Ectodermal cell (in vitro differentiated cells): ENCODE measurements around the gene OVCH1.
"Not testable (repeated sequence)": the region's sequence is repeated elsewhere in the genome, so short reads cannot be mapped to it uniquely, and the experiment has no call there.

Experiments used
- H3K27ac ChIP-seq: 2 replicates; pipeline ENCODE4 v1.7.0; 2013; ENCODE audit warnings: mild to moderate bottlenecking, low read depth, low read length; ENCODE audit not compliant: insufficient read depth, poor library complexity, severe bottlenecking
- H3K27me3 ChIP-seq: 2 replicates; pipeline ENCODE4 v1.7.0; 2013; ENCODE audit warnings: mild to moderate bottlenecking, low read length; ENCODE audit not compliant: insufficient read depth, control insufficient read depth, poor library complexity, severe bottlenecking
- H3K36me3 ChIP-seq: one replicate; pipeline ENCODE4 v1.7.0; 2013; ENCODE audit warnings: low read length; ENCODE audit not compliant: control insufficient read depth, insufficient read depth
- H3K4me1 ChIP-seq: one replicate; pipeline ENCODE4 v1.7.0; 2013; ENCODE audit warnings: low read length; ENCODE audit not compliant: control insufficient read depth, insufficient read depth
- H3K4me3 ChIP-seq: 2 replicates; pipeline ENCODE4 v1.7.0; 2013; ENCODE audit warnings: low read depth, low read length, control low read depth; ENCODE audit not compliant: insufficient read depth
- H3K9me3 ChIP-seq: 2 replicates; pipeline ENCODE4 v1.7.0; 2013; ENCODE audit warnings: mild to moderate bottlenecking, low read length, moderate library complexity; ENCODE audit not compliant: control insufficient read depth
- WGBS, 2 experiments: methylation state at CpG; one replicate each; pipeline ENCODE4 v1.1.7; 2013; ENCODE audit warnings: missing lambda C conversion rate in 2 of 2; 5-methylcytosine and 5-hydroxymethylcytosine counted together

Gene OVCH1

GRCh38 chr12:29439506-29439905, 58.0 kb downstream of the OVCH1 start:
- Histone ChIP-seq H3K9me3 (no peaks in the 10 kb centered on the region), H3K27me3 (no peaks in the 10 kb centered on the region), H3K27ac (no peak overlapping the region), H3K4me1 (no peaks in the 10 kb centered on the region), H3K4me3 (no peak overlapping the region), H3K36me3 (no peaks in the 10 kb centered on the region)
- 90 to 96% methylated on average over 4 of the region's 4 CpGs for WGBS, 2 experiments

DNA sequence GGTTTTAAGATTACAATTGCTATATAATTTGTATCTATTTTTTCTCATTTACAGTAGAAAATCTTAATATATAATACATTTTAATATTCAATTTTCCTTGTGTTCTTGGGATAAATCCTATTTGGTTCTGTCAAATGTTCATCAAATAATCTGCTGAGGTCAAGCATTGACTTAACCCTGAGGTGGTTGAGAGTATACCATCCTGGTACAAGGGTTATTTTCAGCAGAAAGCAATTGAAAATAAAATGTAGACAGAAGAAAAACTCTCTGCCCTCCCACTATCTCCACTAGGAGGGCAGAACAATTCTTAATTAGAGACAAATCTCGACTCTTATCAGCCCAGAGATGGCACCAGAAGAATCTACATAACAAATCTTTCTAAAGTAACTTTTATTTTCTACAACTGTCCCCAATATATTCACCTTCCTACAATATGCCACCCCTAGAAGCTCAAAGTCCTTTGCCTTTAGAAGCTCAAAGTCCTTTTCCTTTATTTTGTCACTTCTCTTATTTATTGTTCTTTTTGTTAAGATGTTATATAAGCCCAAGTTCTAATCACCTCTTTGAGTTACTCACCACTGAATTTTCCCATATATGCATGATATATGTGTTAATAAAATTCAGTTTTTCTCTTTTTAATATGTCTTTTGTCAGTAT, 58.6 kb downstream of the OVCH1 start:
- H3K36me3 ChIP-seq: no peaks in the 10 kb centered on the region
- 83 to 88% methylated on average over 1 of the region's 1 CpG for WGBS, 2 experiments
- no peak overlapping the region for H3K27ac ChIP-seq
- H3K9me3 ChIP-seq: no peaks in the 10 kb centered on the region
- H3K4me1 ChIP-seq: no peaks in the 10 kb centered on the region
- no peaks in the 10 kb centered on the region for H3K27me3 ChIP-seq
- no peak overlapping the region for H3K4me3 ChIP-seq

DNA sequence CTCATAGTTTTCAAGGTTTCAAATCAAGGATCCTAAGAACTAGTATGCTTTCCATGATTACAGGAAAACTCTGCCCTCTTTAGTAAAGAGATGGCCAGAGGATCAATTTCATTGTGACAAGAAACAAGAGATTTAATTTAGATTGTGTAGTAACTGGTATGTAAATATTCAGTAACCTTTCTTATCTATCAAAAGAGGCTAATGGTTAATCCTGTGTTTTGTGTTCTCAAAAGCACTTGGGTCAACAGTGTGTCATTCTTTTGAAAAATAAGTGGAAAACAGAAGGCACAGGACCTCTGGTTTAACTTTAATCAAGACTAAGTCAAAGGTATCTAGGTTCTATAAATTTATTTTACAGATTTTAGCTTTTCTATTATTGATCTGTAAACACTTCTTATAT, 59.9 kb downstream of the OVCH1 start:
- no peak overlapping the region for H3K27ac ChIP-seq
- H3K9me3 ChIP-seq: no peaks in the 10 kb centered on the region
- H3K36me3 ChIP-seq: no peaks in the 10 kb centered on the region
- no peak overlapping the region for H3K4me3 ChIP-seq
- no peaks in the 10 kb centered on the region for H3K27me3 ChIP-seq
- H3K4me1 ChIP-seq: no peaks in the 10 kb centered on the region

DNA sequence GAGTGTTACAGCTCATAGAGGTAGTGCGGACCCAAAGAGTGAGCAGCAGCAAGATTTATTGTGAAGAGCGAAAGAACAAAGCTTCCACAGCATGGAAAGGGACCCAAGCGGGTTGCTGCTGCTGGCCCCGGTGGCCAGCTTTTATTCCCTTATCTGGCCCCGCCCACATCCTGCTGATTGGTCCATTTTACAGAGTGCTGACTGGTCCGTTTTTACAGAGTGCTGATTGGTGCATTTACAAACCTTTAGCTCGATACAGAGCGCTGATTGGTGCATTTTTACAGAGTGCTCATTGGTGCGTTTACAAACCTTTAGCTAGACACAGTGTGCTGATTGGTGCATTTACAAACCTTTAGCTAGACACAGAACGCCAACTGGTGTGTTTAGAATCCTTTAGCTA, 60.7 kb downstream of the OVCH1 start:
- not testable (repeated sequence) for H3K27me3 ChIP-seq, H3K9me3 ChIP-seq, H3K27ac ChIP-seq, H3K4me1 ChIP-seq, H3K4me3 ChIP-seq, H3K36me3 ChIP-seq
- 92 to 94% methylated on average over 10 of the region's 10 CpGs for WGBS, 2 experiments

DNA sequence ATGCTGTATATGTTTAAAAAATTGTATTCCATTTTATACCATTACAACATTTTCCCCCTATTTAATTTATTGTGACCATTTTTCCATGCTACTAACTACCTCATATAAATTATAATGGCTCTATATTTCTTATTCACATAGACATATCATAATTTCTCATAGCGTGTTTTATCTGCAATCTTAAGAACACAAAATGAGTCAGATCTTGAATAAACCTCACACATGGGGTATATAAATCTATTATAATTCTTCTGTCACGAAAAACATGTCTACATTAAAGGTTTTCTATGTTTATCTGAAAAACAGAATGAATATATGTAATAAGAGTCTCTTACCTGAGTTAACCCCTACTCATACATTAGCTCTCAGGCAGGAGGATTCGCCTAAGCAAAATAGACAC, 66.0 kb downstream of the OVCH1 start:
- no peaks in the 10 kb centered on the region for H3K36me3 ChIP-seq
- 86 to 94% methylated on average over 1 to 2 of the region's 3 CpGs for WGBS, 2 experiments

DNA sequence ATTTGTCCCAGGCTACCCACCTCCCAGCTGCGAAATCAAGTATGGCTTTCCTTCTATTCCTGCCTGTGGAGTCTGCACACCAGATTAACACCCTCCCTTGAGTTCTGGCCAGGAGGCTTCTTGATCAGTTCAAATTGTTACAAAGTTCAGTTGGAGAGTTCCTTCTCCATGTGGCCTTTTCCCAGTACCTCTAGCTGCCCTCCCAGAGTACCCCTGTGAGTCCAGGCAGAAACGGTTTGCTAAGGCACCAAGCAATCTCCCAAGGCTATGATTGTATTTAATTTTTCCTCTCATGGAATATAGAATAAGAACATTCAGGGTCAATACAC, 66.8 kb downstream of the OVCH1 start:
- no peak overlapping the region for H3K4me3 ChIP-seq
- no peak overlapping the region for H3K27ac ChIP-seq
- H3K27me3 ChIP-seq: no peaks in the 10 kb centered on the region
- H3K9me3 ChIP-seq: no peaks in the 10 kb centered on the region
- WGBS, 2 experiments: 90 to 94% methylated on average over 2 of the region's 2 CpGs
- no peaks in the 10 kb centered on the region for H3K36me3 ChIP-seq
- H3K4me1 ChIP-seq: peaks cover 5% of the 10 kb centered on the region

More for the DNA sequence above, 66.0 kb downstream of the OVCH1 start:
- Histone ChIP-seq H3K4me1 (peaks cover 5% of the 10 kb centered on the region), H3K9me3 (no peaks in the 10 kb centered on the region), H3K4me3 (no peak overlapping the region), H3K27me3 (no peaks in the 10 kb centered on the region), H3K27ac (no peak overlapping the region)

GRCh38 chr12:29429999-29430715, 67.3 kb downstream of the OVCH1 start:
- H3K36me3 ChIP-seq: no peaks in the 10 kb centered on the region
- peaks cover 5% of the 10 kb centered on the region for H3K4me1 ChIP-seq
- no peaks in the 10 kb centered on the region for H3K27me3 ChIP-seq
- WGBS, 2 experiments: 93 to 95% methylated on average over 3 of the region's 3 CpGs
- no peaks in the 10 kb centered on the region for H3K9me3 ChIP-seq
- H3K27ac ChIP-seq: no peak overlapping the region
- H3K4me3 ChIP-seq: no peak overlapping the region

DNA sequence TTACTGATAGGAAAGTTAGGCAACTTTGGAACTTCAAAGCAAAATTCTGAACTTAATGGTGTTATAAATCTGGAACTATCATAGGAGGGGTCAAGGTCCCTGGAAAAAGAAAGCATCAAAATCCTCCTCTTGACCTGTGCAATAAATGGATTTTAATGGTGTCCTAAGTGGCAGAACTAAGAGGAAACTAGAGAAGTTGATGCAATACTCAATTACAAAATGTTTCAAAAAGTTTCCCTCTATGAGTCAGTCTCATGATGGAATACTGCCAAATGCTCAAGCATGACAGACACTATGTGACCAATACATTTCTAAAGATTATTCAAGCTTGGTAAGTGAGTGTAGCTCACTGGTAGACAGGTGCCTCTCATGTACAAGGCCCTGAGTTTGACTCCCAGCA, 68.9 kb downstream of the OVCH1 start:
- Histone ChIP-seq H3K4me3 (no peak overlapping the region), H3K9me3 (no peaks in the 10 kb centered on the region), H3K27me3 (no peaks in the 10 kb centered on the region), H3K36me3 (no peaks in the 10 kb centered on the region), H3K4me1 (peaks cover 5% of the 10 kb centered on the region), H3K27ac (no peak overlapping the region)

- Histone ChIP-seq H3K9me3 (no peaks in the 10 kb centered on the region), H3K27ac (no peak overlapping the region), H3K4me1 (peaks cover 5% of the 10 kb centered on the region), H3K4me3 (no peak overlapping the region), H3K27me3 (no peaks in the 10 kb centered on the region), H3K36me3 (no peaks in the 10 kb centered on the region)
- 83 to 87% methylated on average over 4 of the region's 4 CpGs for WGBS, 2 experiments
Observed at GRCh38 chr12:29427964-29428363, 69.5 kb downstream of the OVCH1 start.

DNA sequence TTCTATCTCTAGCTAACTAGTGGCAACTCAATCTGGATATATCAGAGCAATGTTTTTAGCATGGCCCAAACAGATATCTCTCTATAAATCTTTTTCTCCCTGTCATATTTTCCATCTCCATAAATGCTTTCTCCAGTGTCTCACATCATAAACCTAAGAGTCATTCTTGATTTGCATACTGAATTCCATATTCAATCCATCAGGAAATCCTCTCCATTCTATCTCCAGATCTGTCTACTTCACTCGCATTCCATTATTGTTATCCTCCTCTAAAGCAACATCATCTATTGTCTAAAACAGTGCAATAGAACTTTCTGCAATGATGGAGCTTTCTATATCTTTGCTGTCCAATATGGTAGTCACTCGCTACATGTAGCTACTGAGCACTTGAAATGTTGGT, 71.0 kb downstream of the OVCH1 start:
- WGBS, 2 experiments: 99 to 100% methylated on average over 1 to 2 of the region's 2 CpGs
- no peak overlapping the region for H3K27ac ChIP-seq
- H3K9me3 ChIP-seq: no peaks in the 10 kb centered on the region
- no peaks in the 10 kb centered on the region for H3K27me3 ChIP-seq
- peaks cover 5% of the 10 kb centered on the region for H3K4me1 ChIP-seq
- H3K4me3 ChIP-seq: no peak overlapping the region
- H3K36me3 ChIP-seq: no peaks in the 10 kb centered on the region
